Esophagus (tissue), 2 donors: Measurements from ENCODE around the gene CLDN22. TPM values are rescaled to one million over a fixed set of nuclear protein-coding genes. Genes with fewer than 3 reads are reported as not detected.
A peak's percentile ranks its signal among the peaks of the same experiment; 100 is the strongest.

ENCODE experiments used
- H3K27ac ChIP-seq, 2 donors: one replicate each; pipeline ENCODE4 v1.5.1; 2013; ENCODE audit warnings: low read depth in 2 of 2, mild to moderate bottlenecking in 2 of 2, inconsistent platforms in 1 of 2, low read length in 1 of 2, moderate library complexity in 1 of 2
- H3K27me3 ChIP-seq, 2 donors: one replicate each; pipeline ENCODE4 v1.6.1; 2013; ENCODE audit warnings: low read length in 2 of 2, control low read depth in 1 of 2, mild to moderate bottlenecking in 1 of 2; ENCODE audit not compliant: insufficient read depth in 2 of 2, control insufficient read depth in 1 of 2
- H3K36me3 ChIP-seq, 2 donors: one replicate each; pipeline ENCODE4 v1.6.1; 2013; ENCODE audit warnings: low read length in 1 of 2; ENCODE audit not compliant: control insufficient read depth in 2 of 2, insufficient read depth in 2 of 2
- H3K4me1 ChIP-seq, 2 donors: one replicate each; pipeline ENCODE4 v1.6.1; 2013; ENCODE audit warnings: low read length in 1 of 2; ENCODE audit not compliant: control insufficient read depth in 2 of 2, insufficient read depth in 2 of 2
- H3K4me3 ChIP-seq, 2 donors: one replicate each; pipeline ENCODE4 v1.5.1; 2013; ENCODE audit warnings: low read length in 2 of 2, mild to moderate bottlenecking in 2 of 2, low read depth in 1 of 2, moderate library complexity in 1 of 2
- H3K9me3 ChIP-seq, 2 donors: one replicate each; pipeline ENCODE4 v1.6.1; 2013; ENCODE audit warnings: mild to moderate bottlenecking in 2 of 2, low read depth in 1 of 2, low read length in 1 of 2, moderate library complexity in 1 of 2; ENCODE audit not compliant: control insufficient read depth in 2 of 2, insufficient read depth in 1 of 2
- WGBS, 2 donors: extraction: QIAGEN DNeasy Blood & Tissue Kit; methylation state at CpG; one replicate each; pipeline ENCODE4 v1.1.7; 2013; 5-methylcytosine and 5-hydroxymethylcytosine counted together
- polyA plus RNA-seq, 2 donors: library from polyadenylated mRNA; stranded (reverse); fragments of 200-250 nt; gene quantifications; one replicate each; pipeline ENCODE4 v1.2.3, GENCODE V29; 2013
- donor health status: healthy with polysubstance abuse.
- donor health status: Bipolar disorder and iron deficiency.

The CLDN22 gene
- polyA plus RNA-seq, 2 donors, result 0.08 to 0.09 TPM

- Histone ChIP-seq H3K4me3 (no peak overlapping the region), H3K27me3 (no peaks in the 10 kb centered on the region), H3K27ac (peak overlapping the region in 1 of 2 donors; percentile 36), H3K9me3 (no peaks in the 10 kb centered on the region), H3K4me1 (peaks cover 0 to 8% of the 10 kb centered on the region in 2 donors), H3K36me3 (no peaks in the 10 kb centered on the region)
- 55 to 59% methylated on average over 3 of the region's 3 CpGs for WGBS, 2 donors
Measured at GRCh38 chr4:183335369-183335940, 15.4 kb upstream of the CLDN22 start.

- Histone ChIP-seq H3K4me3 (no peak overlapping the region), H3K27ac (no peak overlapping the region), H3K36me3 (no peaks in the 10 kb centered on the region), H3K9me3 (no peaks in the 10 kb centered on the region), H3K4me1 (peaks cover 2 to 11% of the 10 kb centered on the region in 2 donors), H3K27me3 (no peaks in the 10 kb centered on the region)
- 43 to 62% methylated on average over 6 of the region's 6 CpGs for WGBS, 2 donors
Measured at GRCh38 chr4:183333983-183334382, 13.9 kb upstream of the CLDN22 start.

GRCh38 chr4:183333202-183333601 is 13.1 kb upstream of the CLDN22 start:
- Histone ChIP-seq H3K4me1 (peaks cover 2 to 11% of the 10 kb centered on the region in 2 donors), H3K27ac (no peak overlapping the region), H3K4me3 (no peak overlapping the region), H3K36me3 (no peaks in the 10 kb centered on the region), H3K9me3 (no peaks in the 10 kb centered on the region), H3K27me3 (no peaks in the 10 kb centered on the region)
- WGBS, 2 donors, result 92 to 94% methylated on average over 9 of the region's 9 CpGs

GRCh38 chr4:183332447-183332846 is 12.4 kb upstream of the CLDN22 start:
- 86 to 87% methylated on average over 11 of the region's 11 CpGs for WGBS, 2 donors
- Histone ChIP-seq H3K36me3 (no peaks in the 10 kb centered on the region), H3K4me1 (peaks cover 2 to 11% of the 10 kb centered on the region in 2 donors), H3K9me3 (no peaks in the 10 kb centered on the region), H3K27me3 (no peaks in the 10 kb centered on the region), H3K27ac (no peak overlapping the region), H3K4me3 (no peak overlapping the region)

- H3K27me3 ChIP-seq, result no peaks in the 10 kb centered on the region
Measured at GRCh38 chr4:183330841-183331240, 10.8 kb upstream of the CLDN22 start.

GRCh38 chr4:183329954-183330742 is 10.1 kb upstream of the CLDN22 start:
- Histone ChIP-seq H3K27ac (peak overlapping the region in 1 of 2 donors; percentile 2), H3K9me3 (peaks cover 0 to 4% of the 10 kb centered on the region in 2 donors), H3K4me3 (no peak overlapping the region), H3K36me3 (no peaks in the 10 kb centered on the region), H3K4me1 (peaks cover 2 to 11% of the 10 kb centered on the region in 2 donors), H3K27me3 (no peaks in the 10 kb centered on the region)
- 29 to 55% methylated on average over 10 of the region's 10 CpGs for WGBS, 2 donors

More at GRCh38 chr4:183330841-183331240, 10.8 kb upstream of the CLDN22 start:
- Histone ChIP-seq H3K4me1 (peaks cover 2 to 11% of the 10 kb centered on the region in 2 donors), H3K4me3 (no peak overlapping the region), H3K27ac (no peak overlapping the region), H3K9me3 (peaks cover 0 to 4% of the 10 kb centered on the region in 2 donors), H3K36me3 (no peaks in the 10 kb centered on the region)
- 85 to 91% methylated on average over 2 of the region's 2 CpGs for WGBS, 2 donors

- 90 to 96% methylated on average over 6 of the region's 6 CpGs for WGBS, 2 donors
- peaks cover 2 to 11% of the 10 kb centered on the region in 2 donors for H3K4me1 ChIP-seq
- peaks cover 0 to 4% of the 10 kb centered on the region in 2 donors for H3K9me3 ChIP-seq
- H3K27ac ChIP-seq, result no peak overlapping the region
- H3K4me3 ChIP-seq, result no peak overlapping the region
- no peaks in the 10 kb centered on the region for H3K36me3 ChIP-seq
- peaks cover 0 to 2% of the 10 kb centered on the region in 2 donors for H3K27me3 ChIP-seq
Measured at GRCh38 chr4:183329244-183329643, 9.2 kb upstream of the CLDN22 start.

- Histone ChIP-seq H3K36me3 (no peaks in the 10 kb centered on the region), H3K4me3 (no peak overlapping the region), H3K27ac (no peak overlapping the region), H3K9me3 (peaks cover 0 to 4% of the 10 kb centered on the region in 2 donors), H3K4me1 (peaks cover 2 to 9% of the 10 kb centered on the region in 2 donors), H3K27me3 (peaks cover 0 to 2% of the 10 kb centered on the region in 2 donors)
- WGBS, 2 donors, result 53 to 59% methylated on average over 7 of the region's 7 CpGs
Measured at GRCh38 chr4:183328832-183329231, 8.8 kb upstream of the CLDN22 start.

GRCh38 chr4:183327827-183328226 is 7.8 kb upstream of the CLDN22 start:
- WGBS, 2 donors, result 93 to 94% methylated on average over 7 of the region's 7 CpGs
- Histone ChIP-seq H3K9me3 (peaks cover 0 to 4% of the 10 kb centered on the region in 2 donors), H3K4me1 (peaks cover 2 to 8% of the 10 kb centered on the region in 2 donors), H3K36me3 (no peaks in the 10 kb centered on the region), H3K4me3 (no peak overlapping the region), H3K27me3 (peaks cover 0 to 2% of the 10 kb centered on the region in 2 donors), H3K27ac (no peak overlapping the region)
